H1 (cell line): ENCODE measurements around the gene RAB11A. TPM values are rescaled to one million over a fixed set of nuclear protein-coding genes. Genes with fewer than 3 reads are reported as not detected.

Experiments
- CTCF ChIA-PET: fragments of 300-600 bp; sonication (Branson Sonifier 250); formaldehyde crosslinking; loops from one replicate; lab custom pipeline; 2021; ENCODE audit not compliant: partially characterized antibody; lab: Charles Lee
- POLR2A ChIA-PET: fragments of 300-600 bp; sonication (Branson Sonifier 250); formaldehyde crosslinking; loops from one replicate; lab custom pipeline; 2021; ENCODE audit warnings: inconsistent platforms; ENCODE audit not compliant: partially characterized antibody; lab: Charles Lee
- DNase-seq, 2 experiments: peaks; one replicate each; pipeline versions ENCODE4 v3.0.0 to v3.0.0-alpha.2; 2010 to 2022; ENCODE audit warnings: low spot score in 2 of 2, low read depth in 1 of 2, mixed read lengths in 1 of 2
- FAIRE-seq: peaks from 2 replicates; lab custom pipeline; 2011; peaks lifted over from hg19 to GRCh38; lab: Jason Lieb, UNC
- H2AFZ ChIP-seq: 2 replicates; pipeline ENCODE4 v1.8.1; 2012; ENCODE audit warnings: low read length, inconsistent platforms
- H2AK5ac ChIP-seq: 2 replicates; pipeline ENCODE4 v1.6.1; 2013; ENCODE audit warnings: low read depth, low read length
- H2BK120ac ChIP-seq: replicated peaks from 2 replicates; pipeline ENCODE3; 2013; ENCODE audit warnings: low read depth, low read length, inconsistent platforms
- H2BK12ac ChIP-seq: 2 replicates; pipeline ENCODE4 v1.6.1; 2013; ENCODE audit warnings: low read depth, low read length
- H2BK15ac ChIP-seq: 2 replicates; pipeline ENCODE4 v1.6.1; 2013; ENCODE audit warnings: low read length
- H2BK20ac ChIP-seq: 2 replicates; pipeline ENCODE4 v1.6.1; 2013; ENCODE audit warnings: low read length
- H2BK5ac ChIP-seq: 2 replicates; pipeline ENCODE4 v1.6.1; 2013; ENCODE audit warnings: low read depth, low read length
- H3K14ac ChIP-seq: 2 replicates; pipeline ENCODE4 v1.6.1; 2013; ENCODE audit warnings: inconsistent platforms; ENCODE audit not compliant: insufficient read length
- H3K18ac ChIP-seq: 2 replicates; pipeline ENCODE4 v1.6.1; 2013; ENCODE audit warnings: low read length; ENCODE audit errors: extremely low read depth
- H3K23ac ChIP-seq: 2 replicates; pipeline ENCODE4 v1.6.1; 2013; ENCODE audit warnings: inconsistent platforms; ENCODE audit not compliant: insufficient read length
- H3K23me2 ChIP-seq: 2 replicates; pipeline ENCODE4 v1.6.1; 2013; ENCODE audit warnings: low read depth, low read length
- H3K27ac ChIP-seq: 2 replicates; pipeline ENCODE4 v1.6.1; 2011; ENCODE audit warnings: low read depth, low read length, inconsistent platforms
- H3K27me3 ChIP-seq, 4 experiments: replicated peaks in 1 of 4; 1 replicate in 1 of 4; 2 replicates in 3 of 4; pipeline versions ENCODE4 v1.6.1 to v1.8.1; 2011 to 2013; ENCODE audit warnings: low read length in 3 of 4, mild to moderate bottlenecking in 3 of 4, inconsistent platforms in 2 of 4, mixed read lengths in 2 of 4, moderate library complexity in 1 of 4; ENCODE audit not compliant: control insufficient read depth in 3 of 4, insufficient read depth in 3 of 4; ENCODE audit errors: extremely low read depth in 1 of 4
- H3K36me3 ChIP-seq, 4 experiments: 2 replicates each; pipeline versions ENCODE4 v1.6.1 to v1.8.1; 2011 to 2013; ENCODE audit warnings: mild to moderate bottlenecking in 4 of 4, low read length in 3 of 4, moderate library complexity in 2 of 4, control low read depth in 1 of 4, inconsistent platforms in 1 of 4; ENCODE audit not compliant: insufficient read depth in 4 of 4, control insufficient read depth in 2 of 4
- H3K4ac ChIP-seq: replicated peaks from 2 replicates; pipeline ENCODE3; 2013; ENCODE audit warnings: low read length, low read depth, mixed read lengths, inconsistent platforms; ENCODE audit not compliant: insufficient read length
- H3K4me1 ChIP-seq, 4 experiments: replicated peaks in 1 of 4; 1 replicate in 1 of 4; 2 replicates in 3 of 4; pipeline versions ENCODE4 v1.6.1 to v1.8.1; 2011 to 2013; ENCODE audit warnings: low read length in 3 of 4, inconsistent platforms in 2 of 4, mixed read lengths in 1 of 4; ENCODE audit not compliant: insufficient read depth in 4 of 4, control insufficient read depth in 3 of 4
- H3K4me2 ChIP-seq, 2 experiments: 2 replicates each; pipeline versions ENCODE4 v1.6.1 to v1.8.1; 2011 to 2013; ENCODE audit warnings: low read depth in 2 of 2, low read length in 2 of 2, control low read depth in 1 of 2, inconsistent platforms in 1 of 2, mild to moderate bottlenecking in 1 of 2; ENCODE audit not compliant: insufficient read depth in 1 of 2
- H3K4me3 ChIP-seq, 4 experiments: fragments of 200-600, 300-600 bp in 1 of 4; sonication (generic), shearing (Covaris generic), sonication (Bioruptor Twin) in 1 of 4; 2 replicates each; pipeline versions ENCODE4 v1.5.1 to v1.8.1; 2011 to 2016; ENCODE audit warnings: low read length in 4 of 4, low read depth in 3 of 4, control low read depth in 2 of 4, inconsistent platforms in 2 of 4, mild to moderate bottlenecking in 2 of 4, mixed read lengths in 1 of 4, moderate library complexity in 1 of 4; ENCODE audit not compliant: insufficient read depth in 2 of 4; ENCODE audit errors: extremely low read depth in 1 of 4
- H3K56ac ChIP-seq: replicated peaks from 2 replicates; pipeline ENCODE3; 2013; ENCODE audit warnings: low read depth, mild to moderate bottlenecking, mixed read lengths, low read length, inconsistent platforms; ENCODE audit not compliant: insufficient read length
- H3K79me1 ChIP-seq: 2 replicates; pipeline ENCODE4 v1.6.1; 2013; ENCODE audit warnings: low read depth, low read length, control low read depth
- H3K79me2 ChIP-seq, 2 experiments: 2 replicates each; pipeline versions ENCODE4 v1.6.1 to v1.8.1; 2012 to 2013; ENCODE audit warnings: low read length in 2 of 2, mild to moderate bottlenecking in 2 of 2, inconsistent platforms in 1 of 2; ENCODE audit not compliant: insufficient read depth in 2 of 2, control insufficient read depth in 1 of 2
- H3K9ac ChIP-seq, 4 experiments: replicated peaks in 1 of 4; 1 replicate in 1 of 4; 2 replicates in 3 of 4; pipeline versions ENCODE4 v1.6.1 to v1.8.1; 2011 to 2013; ENCODE audit warnings: low read depth in 3 of 4, low read length in 3 of 4, control low read depth in 2 of 4, mild to moderate bottlenecking in 2 of 4, moderate library complexity in 2 of 4, inconsistent platforms in 1 of 4; ENCODE audit errors: extremely low read depth in 1 of 4
- H3K9me3 ChIP-seq, 2 experiments: 2 replicates each; pipeline versions ENCODE4 v1.6.1 to v1.8.1; 2012 to 2013; ENCODE audit warnings: mild to moderate bottlenecking in 2 of 2, moderate library complexity in 2 of 2, control low read depth in 1 of 2, inconsistent platforms in 1 of 2, low read depth in 1 of 2, low read length in 1 of 2, mixed read lengths in 1 of 2; ENCODE audit not compliant: insufficient read depth in 2 of 2
- H4K20me1 ChIP-seq, 2 experiments: replicated peaks in 1 of 2; 2 replicates each; pipeline versions ENCODE3 to v1.8.1; 2011 to 2013; ENCODE audit warnings: inconsistent platforms in 2 of 2, low read length in 2 of 2, mild to moderate bottlenecking in 1 of 2; ENCODE audit not compliant: insufficient read depth in 2 of 2, control insufficient read depth in 1 of 2
- H4K5ac ChIP-seq: 2 replicates; pipeline ENCODE4 v1.6.1; 2013; ENCODE audit warnings: low read length, low read depth, mixed read lengths, inconsistent platforms; ENCODE audit not compliant: insufficient read length
- H4K8ac ChIP-seq: 2 replicates; pipeline ENCODE4 v1.8.0; 2013; ENCODE audit warnings: mild to moderate bottlenecking, moderate library complexity, low read length, inconsistent platforms; ENCODE audit not compliant: insufficient read depth; ENCODE audit errors: extremely low read depth
- H4K91ac ChIP-seq: replicated peaks from 2 replicates; pipeline ENCODE3; 2013; ENCODE audit warnings: low read length, mixed read lengths, inconsistent platforms; ENCODE audit not compliant: insufficient read length
- ATF3 ChIP-seq: IDR thresholded peaks from 2 replicates; pipeline ENCODE4 v1.6.1; 2011; ENCODE audit warnings: low read depth, mild to moderate bottlenecking, low read length; ENCODE audit not compliant: insufficient read depth
- CBX8 ChIP-seq: fragments of 300-800, 300-1000 bp; sonication (generic); IDR thresholded peaks from 2 replicates; pipeline ENCODE4 v1.7.1; 2016; ENCODE audit warnings: low read depth, low read length, borderline replicate concordance
- CHD1 ChIP-seq: IDR thresholded peaks from 2 replicates; pipeline ENCODE4 v1.6.1; 2012; ENCODE audit warnings: low read depth, low read length, improper control_type of control experiment
- GTF2F1 ChIP-seq: IDR thresholded peaks from 2 replicates; pipeline ENCODE4 v1.6.1; 2012; ENCODE audit warnings: low read depth, low read length, improper control_type of control experiment, borderline replicate concordance
- KDM4A ChIP-seq: IDR thresholded peaks from one replicate; pipeline ENCODE4 v1.7.1; 2012; ENCODE audit warnings: low read depth, mild to moderate bottlenecking, moderate library complexity, low read length, inconsistent platforms; ENCODE audit not compliant: severe bottlenecking
- RFX5 ChIP-seq: IDR thresholded peaks from 2 replicates; pipeline ENCODE4 v1.6.1; 2011; ENCODE audit warnings: low read depth, low read length, improper control_type of control experiment, borderline replicate concordance
- TAF1 ChIP-seq: IDR thresholded peaks from 2 replicates; pipeline ENCODE4 v1.6.1; 2011; ENCODE audit warnings: mild to moderate bottlenecking, low read depth, low read length
- TAF7 ChIP-seq: optimal IDR thresholded peaks from 2 replicates; pipeline ENCODE3; 2011; ENCODE audit warnings: low read depth, mild to moderate bottlenecking, inconsistent platforms, low read length, moderate library complexity, borderline replicate concordance
- TBP ChIP-seq: IDR thresholded peaks from 2 replicates; pipeline ENCODE4 v1.6.1; 2011; ENCODE audit warnings: low read depth, low read length, improper control_type of control experiment
- USF2 ChIP-seq: IDR thresholded peaks from 2 replicates; pipeline ENCODE4 v1.6.1; 2011; ENCODE audit warnings: low read length, improper control_type of control experiment
- polyA plus RNA-seq, 7 experiments: library from polyadenylated mRNA; depleted of rRNA in 3 of 7; stranded (reverse) in 5 of 7; unstranded in 2 of 7; fragments of >200 nt in 5 of 7; fragments of 200-250 nt in 2 of 7; gene quantifications; 1 replicate in 5 of 7; 2 replicates in 1 of 7; 4 replicates in 1 of 7; pipeline versions ENCODE4 v1.2.1 to v1.2.3, GENCODE V29; 2011 to 2013; ENCODE audit warnings: missing spikeins in 2 of 7, mixed read lengths in 2 of 7
- total RNA-seq: library from RNA; stranded (reverse); fragmentation: NEBNext Ultra II Directional; extraction: Animal tissue kit (Norgen Biotek cat#: 25700); gene quantifications from 2 replicates; pipeline ENCODE4 v1.2.1, GENCODE V29; 2021
- TF ChIP-seq, protein P1 (sequence below): IDR thresholded peaks from 2 replicates; pipeline ENCODE4 v1.6.1; 2012; ENCODE audit warnings: low read length, inconsistent platforms

Gene RAB11A
- total and polyA plus RNA-seq, 2 of the 8 experiments (the other 6 are each of a cell fraction or from before 2014, with no cell fraction given) = 211 to 254 TPM

GRCh38 chr15:65873256-65873655 lies 4.0 kb downstream of the RAB11A start:
- H3K23ac ChIP-seq = no peak overlapping the region
- POLR2A ChIA-PET = no interaction called here
- no peak overlapping the region for H2BK12ac ChIP-seq
- no peak overlapping the region for H2AFZ ChIP-seq
- H2BK120ac ChIP-seq = no peak overlapping the region
- peaks cover 10 to 17% (median 15%) of the 10 kb centered on the region in 4 experiments; a peak in 7 of 8 replicates for H3K36me3 ChIP-seq
- H2BK5ac ChIP-seq = no peak overlapping the region
- H4K20me1 ChIP-seq = peaks cover 6 to 9% of the 10 kb centered on the region in 2 experiments
- H3K27me3 ChIP-seq = no peaks in the 10 kb centered on the region
- H3K79me1 ChIP-seq = peaks cover 5% of the 10 kb centered on the region; the same call in 1 of the 2 replicates
- no peak overlapping the region for H3K4ac ChIP-seq
- H3K27ac ChIP-seq = no peak overlapping the region
- H4K91ac ChIP-seq = no peak overlapping the region
- H3K79me2 ChIP-seq = peaks cover 7 to 79% of the 10 kb centered on the region in 2 experiments
- no peak overlapping the region for H3K4me2 ChIP-seq
- H2BK15ac ChIP-seq = no peak overlapping the region
- H3K14ac ChIP-seq = no peak overlapping the region
- H3K56ac ChIP-seq = no peak overlapping the region
- no peak overlapping the region for H3K18ac ChIP-seq
- no peak overlapping the region for H2BK20ac ChIP-seq
- H2AK5ac ChIP-seq = no peak overlapping the region
- H3K4me1 ChIP-seq = peaks cover 0 to 2% (median 0%) of the 10 kb centered on the region in 4 experiments; a peak in 2 of 7 replicates
- CTCF ChIA-PET = interaction anchor here (0.6 to 0.8 kb wide), 2 partner anchors 11 to 204 kb away, joined by 3 read pairs; no protein-coding TSS in a partner anchor
- H3K9me3 ChIP-seq = no peaks in the 10 kb centered on the region
- H3K9ac ChIP-seq = no peak overlapping the region
- no peak overlapping the region for H4K8ac ChIP-seq
- no peak overlapping the region for H3K4me3 ChIP-seq
- no peak for DNase-seq
- H3K23me2 ChIP-seq = peaks cover 6% of the 10 kb centered on the region; the same call in 1 of the 2 replicates
- H4K5ac ChIP-seq = no peak overlapping the region
- no peak for FAIRE-seq
- TF ChIP-seq, protein P1, sequence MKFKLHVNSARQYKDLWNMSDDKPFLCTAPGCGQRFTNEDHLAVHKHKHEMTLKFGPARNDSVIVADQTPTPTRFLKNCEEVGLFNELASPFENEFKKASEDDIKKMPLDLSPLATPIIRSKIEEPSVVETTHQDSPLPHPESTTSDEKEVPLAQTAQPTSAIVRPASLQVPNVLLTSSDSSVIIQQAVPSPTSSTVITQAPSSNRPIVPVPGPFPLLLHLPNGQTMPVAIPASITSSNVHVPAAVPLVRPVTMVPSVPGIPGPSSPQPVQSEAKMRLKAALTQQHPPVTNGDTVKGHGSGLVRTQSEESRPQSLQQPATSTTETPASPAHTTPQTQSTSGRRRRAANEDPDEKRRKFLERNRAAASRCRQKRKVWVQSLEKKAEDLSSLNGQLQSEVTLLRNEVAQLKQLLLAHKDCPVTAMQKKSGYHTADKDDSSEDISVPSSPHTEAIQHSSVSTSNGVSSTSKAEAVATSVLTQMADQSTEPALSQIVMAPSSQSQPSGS = no peak
- no peak for TF ChIP-seq USF2
- TF ChIP-seq TBP = no peak
- TF ChIP-seq CHD1 = no peak
- TF ChIP-seq TAF7 = no peak
- no peak for TF ChIP-seq CBX8
- no peak for TF ChIP-seq GTF2F1
- no peak for TF ChIP-seq ATF3
- TF ChIP-seq KDM4A = no peak
- no peak for TF ChIP-seq TAF1
- no peak for TF ChIP-seq RFX5
